ENCODE measurements around the gene ZBTB43. TPM values are rescaled to one million over a fixed set of nuclear protein-coding genes. Genes with fewer than 3 reads are reported as not detected.
"Not testable (repeated sequence)": the region's sequence is repeated elsewhere in the genome, so short reads cannot be mapped to it uniquely, and the experiment has no call there.

The ZBTB43 gene
- polyA plus RNA-seq, 3 donors, result 10.5 to 18.8 (median 14.3) TPM

GRCh38 chr9:126819482-126819881 lies 14.6 kb downstream of the ZBTB43 start:
- DNase-seq, result no peak

- DNase-seq, result no peak
Observed at GRCh38 chr9:126822278-126822677, 17.4 kb downstream of the ZBTB43 start.

- DNase-seq, result no peak
Observed at GRCh38 chr9:126822873-126823272, 18.0 kb downstream of the ZBTB43 start.

- DNase-seq, result not testable (repeated sequence)
Observed at GRCh38 chr9:126824052-126824451, 19.2 kb downstream of the ZBTB43 start.

- no peak for DNase-seq
Observed at GRCh38 chr9:126827227-126827626, 22.4 kb downstream of the ZBTB43 start.

GRCh38 chr9:126829035-126829434 lies 24.2 kb downstream of the ZBTB43 start:
- DNase-seq, result no peak

GRCh38 chr9:126830827-126831226 lies 26.0 kb downstream of the ZBTB43 start:
- no peak for DNase-seq

GRCh38 chr9:126832440-126832839 lies 27.6 kb downstream of the ZBTB43 start:
- no peak for DNase-seq

GRCh38 chr9:126833020-126833419 lies 28.2 kb downstream of the ZBTB43 start:
- no peak for DNase-seq

GRCh38 chr9:126833710-126834345 lies 29.0 kb downstream of the ZBTB43 start:
- DNase-seq, result no peak

GRCh38 chr9:126834672-126835071 lies 29.8 kb downstream of the ZBTB43 start:
- DNase-seq, result no peak

GRCh38 chr9:126836216-126836615 lies 31.4 kb downstream of the ZBTB43 start:
- DNase-seq, result no peak

- DNase-seq, result no peak
Observed at GRCh38 chr9:126838055-126838811, 33.4 kb downstream of the ZBTB43 start.

GRCh38 chr9:126838895-126839294 lies 34.1 kb downstream of the ZBTB43 start:
- DNase-seq, result no peak

- no peak for DNase-seq
Observed at GRCh38 chr9:126839301-126839700, 34.5 kb downstream of the ZBTB43 start.

GRCh38 chr9:126842220-126842842 lies 37.5 kb downstream of the ZBTB43 start:
- DNase-seq, result no peak

GRCh38 chr9:126842977-126843799 lies 38.3 kb downstream of the ZBTB43 start:
- no peak for DNase-seq

GRCh38 chr9:126844085-126844484 lies 39.2 kb downstream of the ZBTB43 start:
- DNase-seq, result no peak

- DNase-seq, result no peak
Observed at GRCh38 chr9:126847051-126847450, 42.2 kb downstream of the ZBTB43 start.

- peak; percentile 43 for DNase-seq
Observed at GRCh38 chr9:126849591-126850225, 44.9 kb downstream of the ZBTB43 start.

- DNase-seq, result no peak
Observed at GRCh38 chr9:126851286-126851880, 46.5 kb downstream of the ZBTB43 start.

All from renal pelvis (tissue), 4 donors.